ENCODE data around the gene TNIP1. TPM values are rescaled to one million over a fixed set of nuclear protein-coding genes. Genes with fewer than 3 reads are reported as not detected.

Gene TNIP1
- total RNA-seq, 2 donors from 2014 or later = 51.3 to 52.2 TPM

DNA sequence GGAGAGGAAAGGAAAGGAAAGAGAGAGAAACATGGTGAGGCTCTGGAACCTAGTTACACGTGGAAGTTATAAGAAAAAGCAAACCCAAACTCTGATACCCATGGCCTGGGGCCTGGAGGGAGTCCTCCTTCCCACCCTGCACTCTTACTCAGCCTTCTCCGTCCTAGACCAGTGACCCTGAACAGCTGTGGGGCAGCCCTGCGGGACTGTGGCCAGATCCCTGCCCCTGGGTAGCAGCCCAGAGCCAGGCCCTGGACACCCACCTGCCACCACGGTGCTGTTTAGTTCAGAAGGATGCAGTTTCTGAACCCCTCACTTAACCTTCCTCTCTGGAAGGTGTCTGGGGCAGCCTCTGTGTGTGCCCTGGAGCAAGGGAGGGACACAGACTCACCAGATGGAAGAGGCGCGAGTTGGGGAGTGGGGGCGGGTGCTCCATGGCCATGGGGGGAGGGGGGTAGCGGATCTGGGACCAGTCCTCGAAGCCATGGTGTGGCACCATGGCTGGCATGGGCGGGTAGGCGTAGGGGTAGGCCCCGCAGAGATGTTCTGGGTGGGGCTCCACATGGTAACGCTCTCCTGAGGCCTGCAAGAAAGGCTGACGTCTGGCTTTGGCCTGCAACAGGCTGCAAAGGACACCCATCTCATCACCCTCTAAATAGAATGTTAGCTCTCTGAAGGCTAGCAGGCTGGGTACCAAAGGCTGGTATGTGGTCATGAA is 47.5 kb downstream of the TNIP1 start:
- TF ChIP-seq, protein P1, sequence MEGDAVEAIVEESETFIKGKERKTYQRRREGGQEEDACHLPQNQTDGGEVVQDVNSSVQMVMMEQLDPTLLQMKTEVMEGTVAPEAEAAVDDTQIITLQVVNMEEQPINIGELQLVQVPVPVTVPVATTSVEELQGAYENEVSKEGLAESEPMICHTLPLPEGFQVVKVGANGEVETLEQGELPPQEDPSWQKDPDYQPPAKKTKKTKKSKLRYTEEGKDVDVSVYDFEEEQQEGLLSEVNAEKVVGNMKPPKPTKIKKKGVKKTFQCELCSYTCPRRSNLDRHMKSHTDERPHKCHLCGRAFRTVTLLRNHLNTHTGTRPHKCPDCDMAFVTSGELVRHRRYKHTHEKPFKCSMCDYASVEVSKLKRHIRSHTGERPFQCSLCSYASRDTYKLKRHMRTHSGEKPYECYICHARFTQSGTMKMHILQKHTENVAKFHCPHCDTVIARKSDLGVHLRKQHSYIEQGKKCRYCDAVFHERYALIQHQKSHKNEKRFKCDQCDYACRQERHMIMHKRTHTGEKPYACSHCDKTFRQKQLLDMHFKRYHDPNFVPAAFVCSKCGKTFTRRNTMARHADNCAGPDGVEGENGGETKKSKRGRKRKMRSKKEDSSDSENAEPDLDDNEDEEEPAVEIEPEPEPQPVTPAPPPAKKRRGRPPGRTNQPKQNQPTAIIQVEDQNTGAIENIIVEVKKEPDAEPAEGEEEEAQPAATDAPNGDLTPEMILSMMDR (conservative IDR thresholded peaks at IDR 0.05) = no peak
- no peaks in the 10 kb centered on the region for H3K9me3 Mint-ChIP-seq
- Histone ChIP-seq H3K4me1 (ENCODE audit: control insufficient read depth, insufficient read depth, low read length) (peaks cover 8% of the 10 kb centered on the region), H3K27ac (ENCODE audit: low read depth, low read length) (no peak overlapping the region), H3K36me3 (ENCODE audit: control insufficient read depth, insufficient read depth, low read length) (peaks cover 50% of the 10 kb centered on the region), H3K9ac (ENCODE audit: extremely low read depth, low read length, poor library complexity, severe bottlenecking) (no peak overlapping the region), H3K9me3 (ENCODE audit: control insufficient read depth, low read length) (no peaks in the 10 kb centered on the region), H3K27me3 (ENCODE audit: control insufficient read depth, insufficient read depth, low read length, poor library complexity, severe bottlenecking) (no peaks in the 10 kb centered on the region), H3K4me3 (ENCODE audit: low read length) (no peak overlapping the region)
- 91 to 94% methylated on average over 10 to 14 of the region's 14 CpGs for WGBS, 2 experiments (ENCODE audit: insufficient coverage in 1 of 2, insufficient read length in 1 of 2)
- DNase-seq = no peak
- peaks cover 63% of the 10 kb centered on the region for H3K36me3 Mint-ChIP-seq (ENCODE audit: low read depth)
- peaks cover 14% of the 10 kb centered on the region for H3K4me1 Mint-ChIP-seq
- H3K27me3 Mint-ChIP-seq (ENCODE audit: insufficient read depth) = no peaks in the 10 kb centered on the region
- no peak overlapping the region for H3K4me3 Mint-ChIP-seq
- no peak overlapping the region for H3K27ac Mint-ChIP-seq

DNA sequence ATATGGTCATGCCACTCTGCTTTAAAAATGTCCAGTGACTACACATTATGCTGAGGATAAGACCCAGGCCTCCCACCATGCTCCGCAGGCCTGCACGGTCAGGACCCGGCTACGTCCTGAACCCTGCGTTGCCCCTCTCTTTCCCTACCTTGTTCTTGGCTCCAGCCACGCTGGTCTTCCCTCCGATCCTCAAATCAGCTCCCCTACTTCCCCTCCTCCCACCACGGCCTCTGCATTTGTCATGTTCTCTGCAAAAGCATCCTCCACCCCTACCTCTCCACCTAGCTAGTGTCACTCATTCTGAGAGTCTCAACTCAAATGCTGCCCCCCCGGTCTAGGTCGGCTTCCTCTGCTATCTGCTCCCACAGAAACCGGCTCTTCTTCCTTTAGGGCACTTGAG is 49.3 kb downstream of the TNIP1 start:
- WGBS, 2 experiments (ENCODE audit: insufficient coverage in 1 of 2, insufficient read length in 1 of 2) = 95 to 97% methylated on average over 10 to 11 of the region's 11 CpGs
- Mint-ChIP-seq H3K36me3 (ENCODE audit: low read depth) (peaks cover 65% of the 10 kb centered on the region), H3K9me3 (no peaks in the 10 kb centered on the region), H3K27ac (no peak overlapping the region), H3K27me3 (ENCODE audit: insufficient read depth) (no peaks in the 10 kb centered on the region), H3K4me1 (peaks cover 6% of the 10 kb centered on the region), H3K4me3 (no peak overlapping the region)
- TF ChIP-seq, protein P1 (conservative IDR thresholded peaks at IDR 0.05) = no peak
- no peak for DNase-seq
- no peak overlapping the region for H3K9ac ChIP-seq (ENCODE audit: extremely low read depth, low read length, poor library complexity, severe bottlenecking)
- H3K27me3 ChIP-seq (ENCODE audit: control insufficient read depth, insufficient read depth, low read length, poor library complexity, severe bottlenecking) = no peaks in the 10 kb centered on the region
- H3K4me1 ChIP-seq (ENCODE audit: control insufficient read depth, insufficient read depth, low read length) = peaks cover 3% of the 10 kb centered on the region
- no peak overlapping the region for H3K4me3 ChIP-seq (ENCODE audit: low read length)
- no peaks in the 10 kb centered on the region for H3K9me3 ChIP-seq (ENCODE audit: control insufficient read depth, low read length)
- no peak overlapping the region for H3K27ac ChIP-seq (ENCODE audit: low read depth, low read length)
- peaks cover 52% of the 10 kb centered on the region for H3K36me3 ChIP-seq (ENCODE audit: control insufficient read depth, insufficient read depth, low read length)

DNA sequence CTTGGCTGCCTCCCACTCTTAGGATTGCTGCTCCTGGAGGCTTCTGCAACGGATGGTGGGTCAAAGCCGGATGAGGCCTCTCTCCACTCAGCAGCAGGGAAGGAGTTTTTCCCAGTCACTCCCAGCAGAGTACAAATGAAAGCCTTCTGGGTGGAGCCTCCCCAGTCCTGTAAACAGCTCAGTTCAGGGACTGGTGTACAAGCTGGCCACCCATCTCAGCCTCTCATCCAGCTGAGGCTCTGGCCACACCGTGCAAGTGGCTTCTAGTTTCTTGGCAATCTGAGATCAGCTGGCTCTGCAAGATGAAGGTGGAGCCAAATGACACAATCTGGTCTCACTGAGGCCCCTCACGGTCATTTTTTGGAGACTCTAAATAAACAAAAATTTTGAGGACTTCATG is 50.5 kb downstream of the TNIP1 start:
- Histone ChIP-seq H3K27ac (ENCODE audit: low read depth, low read length) (no peak overlapping the region), H3K9ac (ENCODE audit: extremely low read depth, low read length, poor library complexity, severe bottlenecking) (no peak overlapping the region), H3K4me1 (ENCODE audit: control insufficient read depth, insufficient read depth, low read length) (no peaks in the 10 kb centered on the region), H3K27me3 (ENCODE audit: control insufficient read depth, insufficient read depth, low read length, poor library complexity, severe bottlenecking) (no peaks in the 10 kb centered on the region), H3K9me3 (ENCODE audit: control insufficient read depth, low read length) (no peaks in the 10 kb centered on the region), H3K36me3 (ENCODE audit: control insufficient read depth, insufficient read depth, low read length) (peaks cover 44% of the 10 kb centered on the region), H3K4me3 (ENCODE audit: low read length) (no peak overlapping the region)
- TF ChIP-seq, protein P1 (conservative IDR thresholded peaks at IDR 0.05) = no peak
- Mint-ChIP-seq H3K9me3 (no peaks in the 10 kb centered on the region), H3K4me3 (no peak overlapping the region), H3K27ac (no peak overlapping the region), H3K36me3 (ENCODE audit: low read depth) (peaks cover 67% of the 10 kb centered on the region), H3K27me3 (ENCODE audit: insufficient read depth) (no peaks in the 10 kb centered on the region), H3K4me1 (no peaks in the 10 kb centered on the region)
- no peak for DNase-seq
- WGBS, 2 experiments (ENCODE audit: insufficient coverage in 1 of 2, insufficient read length in 1 of 2) = 90 to 92% methylated on average over 3 to 4 of the region's 4 CpGs

Data from endodermal cell (in vitro differentiated cells).